Measurements from ENCODE around the gene SLC10A7. TPM values are rescaled to one million over a fixed set of nuclear protein-coding genes. Genes with fewer than 3 reads are reported as not detected.

The SLC10A7 gene
- total and polyA plus RNA-seq, 2 of the 13 experiments (the other 11 are each of a cell fraction or from before 2014, with no cell fraction given), result 18.5 to 18.8 TPM

GRCh38 chr4:146333187-146333894, 188.4 kb downstream of the SLC10A7 start (continued):
- TF ChIP-seq TRAFD1 (CRISPR knock-in tag; IDR thresholded peaks at IDR 0.05; ENCODE audit: borderline replicate concordance), result no peak
- no peak for TF ChIP-seq CENPX (CRISPR knock-in tag; IDR thresholded peaks at IDR 0.05)
- TF ChIP-seq TRIM22 (IDR thresholded peaks at IDR 0.05), result no peak
- TF ChIP-seq ZNF609 (CRISPR knock-in tag; IDR thresholded peaks at IDR 0.05; ENCODE audit: borderline replicate concordance), result no peak
- TF ChIP-seq ZNF17 (CRISPR knock-in tag; IDR thresholded peaks at IDR 0.05), result no peak
- no peak for TF ChIP-seq EED (CRISPR knock-in tag; IDR thresholded peaks at IDR 0.05)
- no peak for TF ChIP-seq SNAPC2 (CRISPR knock-in tag; IDR thresholded peaks at IDR 0.05)
- no peak for TF ChIP-seq EEA1 (CRISPR knock-in tag; IDR thresholded peaks at IDR 0.05; ENCODE audit: borderline replicate concordance)
- TF ChIP-seq HMGXB4 (CRISPR knock-in tag; IDR thresholded peaks at IDR 0.05; ENCODE audit: borderline replicate concordance in 1 of 2, low read depth in 1 of 2), result no peak

Data from HepG2 (cell line).